GM18508 (cell line): ENCODE results near the gene LZTFL1.

Source experiments
- ATAC-seq: cut with Tn5 transposase; IDR thresholded peaks from one replicate; pipeline ENCODE4 v1.9.1; 2021; ENCODE audit warnings: moderate number of reproducible peaks; ENCODE audit not compliant: insufficient read depth, unreplicated experiment

Gene LZTFL1, protein sequence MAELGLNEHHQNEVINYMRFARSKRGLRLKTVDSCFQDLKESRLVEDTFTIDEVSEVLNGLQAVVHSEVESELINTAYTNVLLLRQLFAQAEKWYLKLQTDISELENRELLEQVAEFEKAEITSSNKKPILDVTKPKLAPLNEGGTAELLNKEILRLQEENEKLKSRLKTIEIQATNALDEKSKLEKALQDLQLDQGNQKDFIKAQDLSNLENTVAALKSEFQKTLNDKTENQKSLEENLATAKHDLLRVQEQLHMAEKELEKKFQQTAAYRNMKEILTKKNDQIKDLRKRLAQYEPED

DNA sequence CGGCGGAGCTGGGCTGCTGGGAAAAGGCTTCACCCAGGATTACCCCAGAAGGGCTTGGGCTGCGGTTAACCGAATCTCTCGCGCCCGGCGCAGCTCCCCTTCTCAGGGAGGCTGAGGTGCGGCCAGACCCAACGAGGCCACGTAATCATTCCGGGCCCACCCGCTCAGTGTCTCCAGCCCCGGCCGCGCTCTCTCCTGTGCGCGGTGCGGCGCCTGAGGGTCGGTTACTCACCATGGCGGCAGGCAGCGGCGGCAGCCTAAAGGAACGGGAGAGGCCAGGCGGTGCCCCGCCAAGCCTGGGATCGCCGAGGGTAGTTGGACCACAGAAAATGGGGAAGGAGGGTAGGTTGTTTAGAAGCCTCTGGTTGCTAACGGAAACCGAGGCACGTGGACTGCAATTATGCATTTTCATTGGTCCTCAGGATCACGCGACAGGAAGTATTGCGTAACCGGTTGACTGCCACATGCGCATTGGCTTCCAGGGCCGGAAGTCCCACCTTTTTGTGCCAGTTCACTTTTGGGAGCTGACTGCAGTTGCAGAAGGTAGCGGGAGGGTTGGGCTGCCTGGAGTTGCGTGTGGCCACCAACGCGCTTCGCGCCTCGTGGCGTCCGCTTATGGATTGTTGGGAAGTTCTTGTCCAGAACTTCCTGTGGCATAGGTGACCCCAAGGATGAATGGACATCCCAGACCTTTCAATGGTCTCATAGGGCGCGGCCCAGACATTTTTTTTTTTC is at the start of gene LZTFL1:
LZTFL1 (minus strand) TSS at position 363 of the 735 bp plus-strand sequence; CDS start at position 235, 128 bp downstream.
- ATAC-seq = no peak

GRCh38 chr3:45890405-45890804 is 48.5 kb upstream of the LZTFL1 start:
- no peak for ATAC-seq

DNA sequence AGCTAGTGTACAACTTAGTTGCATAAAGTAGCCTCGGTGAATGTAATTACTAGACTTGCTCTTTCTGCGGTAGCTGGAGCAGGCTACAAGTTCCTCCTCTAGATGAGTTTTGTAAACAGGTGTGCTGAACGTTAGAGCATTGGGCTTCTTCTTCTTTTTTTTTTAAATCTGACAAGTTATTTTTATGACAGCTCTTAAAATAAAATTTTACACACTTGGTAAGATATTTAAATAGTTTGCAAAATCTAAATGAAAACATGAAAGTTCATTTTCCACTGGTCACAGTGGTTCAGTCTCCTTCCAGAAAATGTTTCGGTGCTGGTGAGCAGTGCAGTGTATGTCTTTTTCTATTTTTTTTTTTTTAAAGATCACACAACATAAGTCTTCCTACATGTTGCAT is 47.4 kb upstream of the LZTFL1 start:
- no peak for ATAC-seq

- no peak for ATAC-seq
Observed at GRCh38 chr3:45887759-45888511, 46.0 kb upstream of the LZTFL1 start.

DNA sequence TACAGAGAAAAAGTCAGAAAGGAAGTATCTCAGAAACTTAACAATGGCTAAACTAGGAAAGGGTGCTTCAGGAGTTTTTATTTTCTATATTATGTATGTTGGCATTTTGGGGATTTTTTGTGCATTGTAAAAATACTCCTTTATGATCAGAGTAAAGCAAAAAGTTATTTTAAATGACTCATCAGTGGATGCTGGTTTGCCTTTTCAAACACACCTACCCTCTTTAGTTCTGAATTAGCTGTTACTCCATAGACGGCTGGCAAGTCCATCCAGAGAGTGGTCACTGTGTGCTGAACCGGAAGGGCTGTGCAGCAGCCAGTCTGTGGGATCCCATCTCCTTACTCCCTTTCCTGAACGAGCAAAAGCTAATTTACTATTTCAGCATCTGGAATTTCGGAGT is 45.4 kb upstream of the LZTFL1 start:
- no peak for ATAC-seq

- ATAC-seq = no peak
Observed at GRCh38 chr3:45885979-45886705, 44.2 kb upstream of the LZTFL1 start, which contains the start of gene CCR9. Gene CCR9 (plus strand): TSS chr3:45886543. CDS start chr3:45894934, 8,391 bp downstream.

- no peak for ATAC-seq
Observed at GRCh38 chr3:45884368-45885201, 42.7 kb upstream of the LZTFL1 start.

GRCh38 chr3:45881078-45882022 is 39.4 kb upstream of the LZTFL1 start:
- no peak for ATAC-seq

DNA sequence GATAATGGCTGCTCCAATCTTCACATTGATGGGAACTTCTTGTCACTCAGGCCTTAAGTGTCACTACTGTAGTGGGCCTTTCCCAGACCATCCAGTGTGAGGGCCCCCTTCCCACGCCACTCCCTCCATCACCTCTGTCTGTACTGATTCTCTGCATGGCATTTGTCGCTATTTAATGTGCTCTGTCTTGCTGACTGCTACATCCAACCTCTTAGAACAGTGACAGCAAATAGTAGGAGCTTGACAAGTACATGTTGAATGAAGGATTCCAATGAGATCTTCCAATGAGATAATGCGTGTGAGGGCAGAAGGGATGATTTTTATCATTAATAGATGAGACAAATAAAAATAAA is 38.8 kb upstream of the LZTFL1 start:
- no peak for ATAC-seq

DNA sequence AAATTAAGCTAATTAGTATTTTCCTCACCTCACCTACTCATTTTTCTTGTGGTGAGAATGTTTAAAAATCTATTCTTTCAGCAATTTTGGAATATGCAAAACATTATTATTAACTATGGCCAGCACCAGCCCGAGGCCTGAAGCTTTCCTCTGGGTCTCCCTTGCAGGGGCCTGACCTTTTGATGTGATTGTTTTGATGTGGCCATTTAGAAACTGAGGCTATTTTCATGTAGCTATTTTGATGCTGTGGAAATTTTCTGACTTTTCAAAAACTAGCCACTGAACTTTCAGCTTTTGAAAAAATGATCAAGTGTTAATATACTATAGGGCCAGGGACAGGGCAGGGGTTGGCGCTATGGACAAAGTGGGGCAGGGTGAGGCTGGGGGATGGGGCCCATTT is 36.2 kb upstream of the LZTFL1 start:
- no peak for ATAC-seq

- ATAC-seq = no peak
Observed at GRCh38 chr3:45874677-45875346, 32.9 kb upstream of the LZTFL1 start.

DNA sequence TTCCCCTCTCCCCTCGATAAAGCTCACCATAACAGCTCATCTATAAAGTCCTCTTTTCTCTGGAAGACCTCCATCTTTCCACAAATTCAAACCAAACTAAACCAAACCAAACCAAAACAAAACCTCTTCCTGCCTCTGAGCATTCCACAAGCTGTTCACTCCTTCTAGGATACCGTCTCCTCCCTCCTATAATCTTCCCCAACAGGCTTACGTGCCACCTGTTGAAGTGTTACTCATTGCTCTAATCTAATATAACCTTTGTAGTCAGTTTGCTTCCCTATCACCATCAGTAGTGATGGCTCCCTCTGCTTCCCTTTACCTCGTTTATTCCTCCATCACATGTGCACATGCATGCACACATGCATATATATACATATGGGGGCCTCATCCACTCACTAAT is 31.7 kb upstream of the LZTFL1 start:
- ATAC-seq = no peak

- ATAC-seq = no peak
Observed at GRCh38 chr3:45873036-45873435, 31.1 kb upstream of the LZTFL1 start.

GRCh38 chr3:45872569-45872968 is 30.6 kb upstream of the LZTFL1 start:
- no peak for ATAC-seq

DNA sequence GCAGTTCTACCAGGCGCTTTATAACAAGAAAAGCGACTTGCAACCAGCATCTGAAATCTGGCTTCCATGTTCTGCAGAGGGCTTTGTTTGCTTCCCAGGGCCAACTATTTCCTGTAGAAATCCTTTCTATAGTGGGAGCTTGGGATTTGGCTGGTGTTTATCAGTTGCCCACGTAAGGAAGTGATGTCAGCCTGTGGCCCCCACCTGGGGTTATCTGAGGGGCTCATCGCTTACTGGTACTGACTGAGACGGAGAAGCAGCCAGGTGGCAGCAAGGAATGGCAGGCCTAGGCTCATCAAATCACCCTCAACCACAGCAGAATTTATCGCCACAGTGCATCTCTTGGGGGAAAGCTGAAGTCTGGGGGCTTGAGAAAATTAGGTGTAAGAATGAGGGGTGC is 29.9 kb upstream of the LZTFL1 start:
- ATAC-seq = no peak

GRCh38 chr3:45870099-45870498 is 28.2 kb upstream of the LZTFL1 start:
- no peak for ATAC-seq

DNA sequence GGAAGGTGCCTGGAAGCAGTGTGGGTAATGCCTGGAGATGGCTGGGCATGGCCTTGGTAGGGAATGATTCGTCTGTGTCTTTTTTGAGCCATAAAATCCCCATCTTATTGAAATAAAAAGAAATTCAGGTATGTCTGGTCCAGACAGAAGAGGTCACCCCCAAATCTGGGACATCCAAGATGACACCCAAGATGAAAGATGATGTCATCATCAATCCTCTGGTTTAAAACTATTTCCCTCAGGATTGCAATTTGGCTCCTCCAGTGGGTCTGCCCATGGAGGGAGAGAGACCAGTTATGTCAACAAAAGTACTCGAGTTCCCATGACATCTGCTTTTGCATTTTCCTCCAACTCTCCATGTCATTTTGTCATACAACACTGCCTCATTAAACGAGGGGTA is 27.7 kb upstream of the LZTFL1 start:
- no peak for ATAC-seq

GRCh38 chr3:45868650-45869049 is 26.7 kb upstream of the LZTFL1 start:
- ATAC-seq = no peak
